Nephron progenitor cell (in vitro differentiated cells): Measurements from ENCODE around the gene PRKG1.
"Not testable (repeated sequence)": the region's sequence is repeated elsewhere in the genome, so short reads cannot be mapped to it uniquely, and the experiment has no call there.

ENCODE experiments used
- DNase-seq: peaks from one replicate; pipeline ENCODE4 v3.0.0; 2021
- H3K27ac Mint-ChIP-seq: 2 replicates; pipeline ENCODE4 v1.8.0; 2021; ENCODE audit warnings: mild to moderate bottlenecking, moderate library complexity, mixed read lengths
- H3K27me3 Mint-ChIP-seq: 2 replicates; pipeline ENCODE4 v1.8.0; 2021; ENCODE audit warnings: mild to moderate bottlenecking, low read depth, mixed read lengths; ENCODE audit not compliant: poor library complexity
- H3K36me3 Mint-ChIP-seq: 2 replicates; pipeline ENCODE4 v1.8.0; 2021; ENCODE audit warnings: low read depth, mixed read lengths
- H3K4me1 Mint-ChIP-seq: 2 replicates; pipeline ENCODE4 v1.8.0; 2021; ENCODE audit warnings: mixed read lengths
- H3K4me3 Mint-ChIP-seq: 2 replicates; pipeline ENCODE4 v1.8.0; 2021; ENCODE audit warnings: mild to moderate bottlenecking, moderate library complexity, mixed read lengths
- H3K9me3 Mint-ChIP-seq: 2 replicates; pipeline ENCODE4 v1.8.0; 2021; ENCODE audit warnings: mild to moderate bottlenecking, moderate library complexity, mixed read lengths
- TF ChIP-seq, protein P1 (sequence below): fragments of 200-600 bp; sonication (generic); IDR thresholded peaks from 2 replicates; pipeline ENCODE4 v1.5.0; 2021; ENCODE audit warnings: antibody characterized with exemption

Gene PRKG1

DNA sequence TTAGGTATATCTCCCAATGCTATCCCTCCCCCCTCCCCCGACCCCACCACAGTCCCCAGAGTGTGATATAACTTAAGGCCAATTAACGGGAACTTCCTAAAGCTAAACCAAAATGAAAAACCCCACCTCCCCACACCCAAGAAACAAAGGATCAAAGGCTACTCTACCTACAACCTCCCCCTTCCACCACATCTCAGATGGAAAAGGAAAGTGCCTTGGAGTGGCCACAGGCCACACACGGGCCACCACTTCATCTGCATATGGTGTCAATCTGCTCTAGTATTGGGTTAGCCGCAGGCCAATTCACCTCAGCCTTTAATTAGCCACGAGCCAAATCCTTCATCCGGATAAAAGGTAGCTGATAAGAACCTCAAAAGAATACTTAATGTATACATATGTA lies 605.6 kb downstream of the PRKG1 start:
- Mint-ChIP-seq H3K4me3 (no peak overlapping the region), H3K27ac (no peak overlapping the region), H3K27me3 (peaks cover 8% of the 10 kb centered on the region), H3K9me3 (no peaks in the 10 kb centered on the region), H3K4me1 (no peaks in the 10 kb centered on the region), H3K36me3 (no peaks in the 10 kb centered on the region)
- TF ChIP-seq, protein P1, sequence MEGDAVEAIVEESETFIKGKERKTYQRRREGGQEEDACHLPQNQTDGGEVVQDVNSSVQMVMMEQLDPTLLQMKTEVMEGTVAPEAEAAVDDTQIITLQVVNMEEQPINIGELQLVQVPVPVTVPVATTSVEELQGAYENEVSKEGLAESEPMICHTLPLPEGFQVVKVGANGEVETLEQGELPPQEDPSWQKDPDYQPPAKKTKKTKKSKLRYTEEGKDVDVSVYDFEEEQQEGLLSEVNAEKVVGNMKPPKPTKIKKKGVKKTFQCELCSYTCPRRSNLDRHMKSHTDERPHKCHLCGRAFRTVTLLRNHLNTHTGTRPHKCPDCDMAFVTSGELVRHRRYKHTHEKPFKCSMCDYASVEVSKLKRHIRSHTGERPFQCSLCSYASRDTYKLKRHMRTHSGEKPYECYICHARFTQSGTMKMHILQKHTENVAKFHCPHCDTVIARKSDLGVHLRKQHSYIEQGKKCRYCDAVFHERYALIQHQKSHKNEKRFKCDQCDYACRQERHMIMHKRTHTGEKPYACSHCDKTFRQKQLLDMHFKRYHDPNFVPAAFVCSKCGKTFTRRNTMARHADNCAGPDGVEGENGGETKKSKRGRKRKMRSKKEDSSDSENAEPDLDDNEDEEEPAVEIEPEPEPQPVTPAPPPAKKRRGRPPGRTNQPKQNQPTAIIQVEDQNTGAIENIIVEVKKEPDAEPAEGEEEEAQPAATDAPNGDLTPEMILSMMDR = no peak
- no peak for DNase-seq

DNA sequence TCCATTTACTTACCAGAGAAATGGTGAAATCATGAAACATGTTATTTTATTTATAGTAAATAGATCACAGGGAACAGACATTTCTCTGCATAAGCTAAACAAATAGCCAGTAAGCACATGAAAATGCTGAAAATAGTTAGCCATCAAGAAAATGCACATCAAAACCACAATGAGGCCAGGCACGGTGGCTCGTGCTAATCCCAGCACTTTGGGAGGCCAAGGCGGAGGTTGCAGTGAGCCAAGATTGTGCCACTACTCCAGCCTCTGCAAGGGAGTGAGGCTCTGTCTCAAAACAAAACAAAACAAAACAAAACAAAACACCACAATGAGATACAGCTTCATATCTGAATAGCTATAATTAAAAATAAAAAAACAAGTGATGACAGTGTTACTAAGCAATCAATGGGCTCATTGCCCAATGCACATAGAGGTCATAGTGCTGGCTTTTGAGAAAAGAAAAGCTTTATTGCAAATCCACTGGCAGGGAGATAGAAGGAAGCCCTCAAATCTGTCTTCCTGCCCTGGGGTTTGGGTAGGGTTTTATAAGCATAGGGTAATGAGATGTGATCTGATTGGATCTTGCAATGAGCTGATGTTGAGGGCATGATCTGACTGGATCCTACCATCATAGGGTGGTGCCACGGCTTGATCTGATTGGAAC lies 608.9 kb downstream of the PRKG1 start:
- TF ChIP-seq, protein P1 = no peak
- H3K36me3 Mint-ChIP-seq = no peaks in the 10 kb centered on the region
- H3K27me3 Mint-ChIP-seq = no peaks in the 10 kb centered on the region
- H3K4me3 Mint-ChIP-seq = no peak overlapping the region
- peaks cover 2% of the 10 kb centered on the region for H3K9me3 Mint-ChIP-seq
- H3K27ac Mint-ChIP-seq = no peak overlapping the region
- H3K4me1 Mint-ChIP-seq = no peaks in the 10 kb centered on the region
- DNase-seq = no peak

GRCh38 chr10:51685768-51686167 lies 611.5 kb downstream of the PRKG1 start:
- H3K4me3 Mint-ChIP-seq = no peak overlapping the region
- no peaks in the 10 kb centered on the region for H3K27me3 Mint-ChIP-seq
- no peak for DNase-seq
- H3K27ac Mint-ChIP-seq = peak overlapping the region; percentile 91
- peaks cover 13% of the 10 kb centered on the region for H3K9me3 Mint-ChIP-seq
- peaks cover 11% of the 10 kb centered on the region for H3K36me3 Mint-ChIP-seq
- TF ChIP-seq, protein P1 = no peak
- no peaks in the 10 kb centered on the region for H3K4me1 Mint-ChIP-seq

DNA sequence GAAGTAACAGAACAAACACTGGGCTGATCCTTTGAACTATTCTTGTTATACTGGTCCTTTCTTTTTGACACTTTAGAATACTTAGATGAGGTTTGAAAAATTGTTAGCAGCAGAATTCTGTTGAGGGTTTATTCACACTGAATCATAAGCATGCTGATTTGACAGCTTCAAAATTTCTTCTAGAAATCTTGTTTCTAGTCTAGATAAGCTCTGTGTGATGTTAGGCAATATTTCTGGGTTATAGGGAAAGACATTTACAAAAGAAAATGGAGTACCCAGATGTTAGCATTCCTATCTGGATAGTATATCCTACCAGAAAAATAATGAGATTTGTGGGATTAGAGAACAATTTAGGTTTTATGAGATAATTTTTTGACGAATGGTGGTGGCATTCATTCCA lies 613.0 kb downstream of the PRKG1 start:
- no peaks in the 10 kb centered on the region for H3K27me3 Mint-ChIP-seq
- no peak overlapping the region for H3K27ac Mint-ChIP-seq
- no peak for DNase-seq
- H3K4me1 Mint-ChIP-seq = no peaks in the 10 kb centered on the region
- H3K9me3 Mint-ChIP-seq = peaks cover 13% of the 10 kb centered on the region
- H3K36me3 Mint-ChIP-seq = peaks cover 11% of the 10 kb centered on the region
- H3K4me3 Mint-ChIP-seq = no peak overlapping the region
- TF ChIP-seq, protein P1 = no peak

DNA sequence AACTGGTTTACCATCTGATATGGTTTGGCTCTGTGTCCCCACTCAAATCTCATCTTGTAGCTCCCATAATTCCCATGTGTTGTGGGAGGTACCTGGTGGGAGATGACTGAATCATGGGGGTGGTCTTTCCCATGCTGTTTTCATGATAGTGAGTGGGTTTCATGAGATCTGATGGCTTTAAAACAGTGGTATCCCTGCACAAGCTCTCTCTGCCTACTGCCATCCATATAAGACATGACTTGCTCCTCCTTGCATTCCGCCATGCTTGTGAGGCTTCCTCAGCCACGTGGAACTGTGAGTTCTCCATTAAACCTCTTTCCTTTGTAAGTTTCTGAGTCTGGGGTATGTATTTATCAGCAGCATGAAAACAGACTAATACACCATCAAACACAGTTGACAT lies 614.5 kb downstream of the PRKG1 start:
- Mint-ChIP-seq H3K9me3 (peaks cover 13% of the 10 kb centered on the region), H3K36me3 (peaks cover 11% of the 10 kb centered on the region), H3K27ac (peak overlapping the region; percentile 27)
- H3K27me3 Mint-ChIP-seq, H3K4me1 Mint-ChIP-seq, H3K4me3 Mint-ChIP-seq, DNase-seq: not testable (repeated sequence)

DNA sequence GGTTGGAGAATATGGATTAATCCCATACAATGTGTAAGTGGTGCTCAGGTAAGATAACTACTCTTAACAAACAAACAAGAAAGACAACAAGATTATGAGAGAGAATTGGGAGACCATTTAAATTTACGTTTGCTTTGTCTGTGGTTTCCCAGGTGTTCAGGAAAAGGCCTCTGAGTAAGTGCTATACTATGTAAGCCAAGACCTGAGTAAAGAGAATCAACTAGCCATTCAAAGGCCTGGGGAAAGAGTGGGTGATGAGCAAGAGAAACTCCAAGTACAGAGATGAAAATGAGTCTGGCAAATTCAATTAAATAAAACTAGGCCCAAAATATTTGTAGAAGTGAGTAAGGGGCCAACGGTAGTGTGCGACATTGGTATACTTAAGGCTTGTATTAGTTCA lies 615.2 kb downstream of the PRKG1 start:
- Mint-ChIP-seq H3K9me3 (peaks cover 13% of the 10 kb centered on the region), H3K36me3 (peaks cover 11% of the 10 kb centered on the region), H3K4me1 (no peaks in the 10 kb centered on the region), H3K27me3 (no peaks in the 10 kb centered on the region), H3K27ac (no peak overlapping the region), H3K4me3 (no peak overlapping the region)
- TF ChIP-seq, protein P1 = no peak
- DNase-seq = no peak
